Trophoblast cell (in vitro differentiated cells and primary cell): ENCODE results near the gene MYO18B.

Source experiments
- DNase-seq, 2 donors: peaks; one replicate each; pipeline ENCODE4 v3.0.0-alpha.2; 2016
- H2AFZ ChIP-seq: 2 replicates; pipeline ENCODE4 v1.6.1; 2013; ENCODE audit warnings: low read length, moderate library complexity, mild to moderate bottlenecking; ENCODE audit not compliant: insufficient read depth, poor library complexity
- H2AK5ac ChIP-seq: 2 replicates; pipeline ENCODE4 v1.6.1; 2013; ENCODE audit warnings: mild to moderate bottlenecking, low read length
- H2BK120ac ChIP-seq: 2 replicates; pipeline ENCODE4 v1.6.1; 2013; ENCODE audit warnings: low read length, mild to moderate bottlenecking, moderate library complexity; ENCODE audit not compliant: insufficient read depth, poor library complexity
- H2BK12ac ChIP-seq: 2 replicates; pipeline ENCODE4 v1.6.1; 2013; ENCODE audit warnings: mild to moderate bottlenecking, low read length, moderate library complexity
- H2BK5ac ChIP-seq: 2 replicates; pipeline ENCODE4 v1.6.1; 2013; ENCODE audit warnings: low read length, low read depth, moderate library complexity, mild to moderate bottlenecking; ENCODE audit not compliant: poor library complexity
- H3K14ac ChIP-seq: 2 replicates; pipeline ENCODE4 v1.6.1; 2013; ENCODE audit warnings: mild to moderate bottlenecking, low read length
- H3K18ac ChIP-seq: 2 replicates; pipeline ENCODE4 v1.6.1; 2013; ENCODE audit warnings: mild to moderate bottlenecking, low read length
- H3K23ac ChIP-seq: 2 replicates; pipeline ENCODE4 v1.6.1; 2013; ENCODE audit warnings: low read length
- H3K27ac ChIP-seq: 2 replicates; pipeline ENCODE4 v1.5.1; 2013; ENCODE audit warnings: low read depth, mild to moderate bottlenecking, inconsistent platforms, low read length, moderate library complexity
- H3K27me3 ChIP-seq: 2 replicates; pipeline ENCODE4 v1.6.1; 2013; ENCODE audit warnings: inconsistent platforms, mild to moderate bottlenecking, low read length, moderate library complexity; ENCODE audit not compliant: insufficient read depth
- H3K36me3 ChIP-seq, 2 experiments: 1 replicate in 1 of 2; 2 replicates in 1 of 2; pipeline ENCODE4 v1.6.1; 2013; ENCODE audit warnings: low read length in 2 of 2, mild to moderate bottlenecking in 2 of 2, moderate library complexity in 1 of 2; ENCODE audit not compliant: insufficient read depth in 2 of 2, control insufficient read depth in 1 of 2
- H3K4ac ChIP-seq: 2 replicates; pipeline ENCODE4 v1.6.1; 2013; ENCODE audit warnings: low read depth, mild to moderate bottlenecking, low read length, moderate library complexity
- H3K4me1 ChIP-seq, 2 experiments: 1 replicate in 1 of 2; 2 replicates in 1 of 2; pipeline ENCODE4 v1.6.1; 2013; ENCODE audit warnings: low read length in 2 of 2, mild to moderate bottlenecking in 2 of 2, moderate library complexity in 1 of 2; ENCODE audit not compliant: insufficient read depth in 2 of 2, control insufficient read depth in 1 of 2
- H3K4me2 ChIP-seq: 2 replicates; pipeline ENCODE4 v1.6.1; 2013; ENCODE audit warnings: inconsistent platforms, mild to moderate bottlenecking, low read length, moderate library complexity
- H3K4me3 ChIP-seq: 2 replicates; pipeline ENCODE4 v1.5.1; 2013; ENCODE audit warnings: mild to moderate bottlenecking, low read depth, low read length, inconsistent platforms
- H3K79me1 ChIP-seq: one replicate; pipeline ENCODE4 v1.6.1; 2013; ENCODE audit warnings: low read length
- H3K79me2 ChIP-seq: 2 replicates; pipeline ENCODE4 v1.6.1; 2013; ENCODE audit warnings: low read length, mild to moderate bottlenecking; ENCODE audit not compliant: control insufficient read depth, insufficient read depth, poor library complexity
- H3K9ac ChIP-seq: 2 replicates; pipeline ENCODE4 v1.6.1; 2013; ENCODE audit warnings: mild to moderate bottlenecking, low read length
- H3K9me3 ChIP-seq: 2 replicates; pipeline ENCODE4 v1.6.1; 2013; ENCODE audit warnings: low read depth, mild to moderate bottlenecking, control low read depth, inconsistent platforms, low read length; ENCODE audit not compliant: insufficient read depth
- H4K12ac ChIP-seq: 2 replicates; pipeline ENCODE4 v1.6.1; 2013; ENCODE audit warnings: low read depth, mild to moderate bottlenecking, low read length, moderate library complexity
- H4K8ac ChIP-seq: 2 replicates; pipeline ENCODE4 v1.6.1; 2013; ENCODE audit warnings: low read depth, mild to moderate bottlenecking, low read length, moderate library complexity
- H4K91ac ChIP-seq: one replicate; pipeline ENCODE4 v1.6.1; 2013; ENCODE audit warnings: low read depth, mild to moderate bottlenecking, low read length, moderate library complexity
- WGBS: extraction: QIAGEN DNeasy Blood & Tissue Kit; methylation state at CpG from one replicate; pipeline ENCODE4 v1.1.7; 2013; ENCODE audit warnings: missing lambda C conversion rate; ENCODE audit not compliant: insufficient read length, insufficient coverage; ENCODE audit errors: extremely low coverage; 5-methylcytosine and 5-hydroxymethylcytosine counted together

Gene MYO18B

DNA sequence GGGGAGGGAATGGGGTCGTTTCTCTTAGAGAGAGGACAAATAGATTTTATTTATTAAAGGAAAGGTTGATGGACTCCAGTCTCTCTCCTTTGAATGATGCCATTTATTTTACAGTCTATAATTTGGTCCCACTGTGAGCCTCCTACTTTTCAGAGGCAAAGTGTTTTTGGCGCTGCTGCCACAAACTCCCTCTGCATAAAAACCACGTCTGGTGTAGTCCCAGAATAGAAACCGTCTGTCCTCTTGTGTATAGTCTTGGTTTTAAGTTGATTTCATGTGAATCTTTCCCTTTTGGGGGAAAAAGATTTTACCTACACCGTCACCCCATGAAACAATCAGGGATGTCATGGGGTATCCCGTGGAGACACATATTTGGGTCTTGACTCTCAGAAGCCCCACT, 283.6 kb downstream of the MYO18B start:
- H3K27ac ChIP-seq, result no peak overlapping the region
- H3K14ac ChIP-seq, result no peak overlapping the region
- no peaks in the 10 kb centered on the region for H3K36me3 ChIP-seq
- H2BK12ac ChIP-seq, result no peak overlapping the region
- WGBS, result no CpG with 5 or more reads among the region's 6 CpGs
- H3K27me3 ChIP-seq, result no peaks in the 10 kb centered on the region
- no peak overlapping the region for H3K4ac ChIP-seq
- no peak overlapping the region for H3K4me3 ChIP-seq
- H3K79me2 ChIP-seq, result no peaks in the 10 kb centered on the region
- no peak overlapping the region for H4K12ac ChIP-seq
- no peak overlapping the region for H2AK5ac ChIP-seq
- no peaks in the 10 kb centered on the region for H3K79me1 ChIP-seq
- H2AFZ ChIP-seq, result no peak overlapping the region
- no peak overlapping the region for H4K91ac ChIP-seq
- no peak overlapping the region for H3K4me2 ChIP-seq
- H3K23ac ChIP-seq, result no peak overlapping the region
- no peak overlapping the region for H2BK5ac ChIP-seq
- no peak for DNase-seq
- H3K18ac ChIP-seq, result no peak overlapping the region
- H4K8ac ChIP-seq, result no peak overlapping the region
- no peak overlapping the region for H3K9ac ChIP-seq
- no peaks in the 10 kb centered on the region for H3K4me1 ChIP-seq
- no peaks in the 10 kb centered on the region for H3K9me3 ChIP-seq
- H2BK120ac ChIP-seq, result no peak overlapping the region

- no peak overlapping the region for H2BK5ac ChIP-seq
- no peak overlapping the region for H3K4ac ChIP-seq
- H3K27ac ChIP-seq, result no peak overlapping the region
- no peaks in the 10 kb centered on the region for H3K79me2 ChIP-seq
- no peak overlapping the region for H2BK120ac ChIP-seq
- H2AK5ac ChIP-seq, result no peak overlapping the region
- no peak overlapping the region for H4K12ac ChIP-seq
- H2AFZ ChIP-seq, result no peak overlapping the region
- no peak for DNase-seq
- H3K23ac ChIP-seq, result no peak overlapping the region
- no peak overlapping the region for H3K14ac ChIP-seq
- H3K4me3 ChIP-seq, result no peak overlapping the region
- H3K36me3 ChIP-seq, result no peaks in the 10 kb centered on the region
- no peak overlapping the region for H4K91ac ChIP-seq
- no peak overlapping the region for H3K4me2 ChIP-seq
- no CpG with 5 or more reads among the region's 23 CpGs for WGBS
- H3K79me1 ChIP-seq, result no peaks in the 10 kb centered on the region
- no peak overlapping the region for H3K9ac ChIP-seq
- H3K18ac ChIP-seq, result no peak overlapping the region
- H3K9me3 ChIP-seq, result no peaks in the 10 kb centered on the region
- H3K4me1 ChIP-seq, result no peaks in the 10 kb centered on the region
- no peak overlapping the region for H4K8ac ChIP-seq
- H3K27me3 ChIP-seq, result no peaks in the 10 kb centered on the region
- no peak overlapping the region for H2BK12ac ChIP-seq
Measured at GRCh38 chr22:26027341-26027740, 285.4 kb downstream of the MYO18B start.

- Histone ChIP-seq H2BK5ac (no peak overlapping the region), H2AFZ (no peak overlapping the region), H3K23ac (no peak overlapping the region), H3K9ac (no peak overlapping the region), H2BK120ac (no peak overlapping the region), H3K9me3 (peaks cover 9% of the 10 kb centered on the region), H3K14ac (no peak overlapping the region), H3K18ac (no peak overlapping the region), H3K79me2 (no peaks in the 10 kb centered on the region), H3K36me3 (no peaks in the 10 kb centered on the region), H3K4me2 (no peak overlapping the region), H2AK5ac (no peak overlapping the region), H3K4me1 (no peaks in the 10 kb centered on the region), H3K4me3 (no peak overlapping the region), H4K91ac (no peak overlapping the region), H4K8ac (no peak overlapping the region), H3K4ac (no peak overlapping the region), H4K12ac (no peak overlapping the region), H3K27me3 (no peaks in the 10 kb centered on the region), H3K79me1 (no peaks in the 10 kb centered on the region), H3K27ac (no peak overlapping the region), H2BK12ac (no peak overlapping the region)
- no peak for DNase-seq
- no CpG with 5 or more reads among the region's 6 CpGs for WGBS
Measured at GRCh38 chr22:26031641-26032040, 289.7 kb downstream of the MYO18B start.

- no peak overlapping the region for H2BK120ac ChIP-seq
- H3K4me2 ChIP-seq, result no peak overlapping the region
- no peak overlapping the region for H2BK5ac ChIP-seq
- H4K12ac ChIP-seq, result no peak overlapping the region
- H3K36me3 ChIP-seq, result no peaks in the 10 kb centered on the region
- H3K79me2 ChIP-seq, result no peaks in the 10 kb centered on the region
- H3K18ac ChIP-seq, result no peak overlapping the region
- no peak overlapping the region for H4K8ac ChIP-seq
- H3K9me3 ChIP-seq, result peaks cover 9% of the 10 kb centered on the region
- no peak overlapping the region for H3K27ac ChIP-seq
- H2AFZ ChIP-seq, result no peak overlapping the region
- H2AK5ac ChIP-seq, result no peak overlapping the region
- no peak overlapping the region for H3K14ac ChIP-seq
- DNase-seq, result no peak
- H3K27me3 ChIP-seq, result no peaks in the 10 kb centered on the region
- H3K4ac ChIP-seq, result no peak overlapping the region
- H3K4me3 ChIP-seq, result no peak overlapping the region
- H3K9ac ChIP-seq, result no peak overlapping the region
- no peak overlapping the region for H4K91ac ChIP-seq
- H2BK12ac ChIP-seq, result no peak overlapping the region
- H3K23ac ChIP-seq, result no peak overlapping the region
- whole genome bisulfite sequencing, result 100% methylated on average over 2 of the region's 7 CpGs
- H3K4me1 ChIP-seq, result no peaks in the 10 kb centered on the region
- H3K79me1 ChIP-seq, result no peaks in the 10 kb centered on the region
Measured at GRCh38 chr22:26033071-26033470, 291.1 kb downstream of the MYO18B start.
